ENCODE data around the gene GANC. TPM values are rescaled to one million over a fixed set of nuclear protein-coding genes. Genes with fewer than 3 reads are reported as not detected.

The GANC gene
- total RNA-seq, 2 experiments from 2014 or later: 38.3 to 38.6 TPM

DNA sequence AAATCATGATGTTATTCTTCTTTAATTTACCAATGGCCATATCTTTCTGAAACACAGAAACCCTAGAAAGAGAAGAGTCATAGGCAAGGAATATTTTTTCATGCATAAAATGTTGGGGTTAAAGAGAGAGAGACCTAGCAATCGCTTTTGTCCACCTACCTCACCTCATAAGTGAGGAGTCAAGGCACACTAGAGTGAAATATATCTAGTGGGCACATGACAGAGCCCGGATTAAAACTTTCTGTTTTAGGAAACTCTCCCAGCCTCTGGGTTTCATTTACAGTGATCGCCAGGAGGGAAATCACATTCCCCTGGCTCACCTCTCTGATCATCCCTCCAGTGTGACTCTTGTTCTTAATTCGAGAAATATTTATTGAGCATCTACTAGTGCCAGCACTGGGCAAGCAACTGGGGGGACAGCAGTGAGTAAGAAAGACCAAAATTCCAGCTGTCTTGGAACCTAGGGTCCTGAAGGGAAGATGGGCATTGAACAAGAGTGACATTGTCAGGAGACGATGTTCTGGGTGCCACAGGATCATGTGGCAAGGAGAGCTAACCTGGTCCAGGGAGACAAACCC, 87.6 kb downstream of the GANC start:
- H3K27me3 Mint-ChIP-seq: no peaks in the 10 kb centered on the region
- H3K36me3 Mint-ChIP-seq: no peaks in the 10 kb centered on the region
- POLR2A ChIA-PET: no interaction called here
- no peak for ATAC-seq (ENCODE audit: low read depth)
- H3K27ac Mint-ChIP-seq: no peak overlapping the region
- H3K9me3 Mint-ChIP-seq: no peaks in the 10 kb centered on the region
- no peak for DNase-seq
- H3K4me3 Mint-ChIP-seq: no peak overlapping the region
- H3K4me1 Mint-ChIP-seq: peaks cover 4% of the 10 kb centered on the region

- Mint-ChIP-seq H3K27ac (no peak overlapping the region), H3K4me3 (no peak overlapping the region), H3K36me3 (no peaks in the 10 kb centered on the region), H3K27me3 (no peaks in the 10 kb centered on the region), H3K4me1 (peaks cover 4% of the 10 kb centered on the region), H3K9me3 (no peaks in the 10 kb centered on the region)
- ATAC-seq (ENCODE audit: low read depth) (no peak), DNase-seq (no peak)
- POLR2A ChIA-PET: no interaction called here
Measured at GRCh38 chr15:42363487-42363886, 90.5 kb downstream of the GANC start.

GRCh38 chr15:42363942-42364341, 90.9 kb downstream of the GANC start:
- Mint-ChIP-seq H3K4me1 (peaks cover 4% of the 10 kb centered on the region), H3K4me3 (no peak overlapping the region), H3K27me3 (no peaks in the 10 kb centered on the region), H3K9me3 (no peaks in the 10 kb centered on the region), H3K36me3 (no peaks in the 10 kb centered on the region), H3K27ac (no peak overlapping the region)
- ATAC-seq (ENCODE audit: low read depth): no peak
- DNase-seq: no peak
- POLR2A ChIA-PET: interaction anchor here (0.5 kb wide), 1 partner anchor 91 kb away, joined by 3 read pairs; the partner anchor contains the start of genes GANC and TMEM87A

DNA sequence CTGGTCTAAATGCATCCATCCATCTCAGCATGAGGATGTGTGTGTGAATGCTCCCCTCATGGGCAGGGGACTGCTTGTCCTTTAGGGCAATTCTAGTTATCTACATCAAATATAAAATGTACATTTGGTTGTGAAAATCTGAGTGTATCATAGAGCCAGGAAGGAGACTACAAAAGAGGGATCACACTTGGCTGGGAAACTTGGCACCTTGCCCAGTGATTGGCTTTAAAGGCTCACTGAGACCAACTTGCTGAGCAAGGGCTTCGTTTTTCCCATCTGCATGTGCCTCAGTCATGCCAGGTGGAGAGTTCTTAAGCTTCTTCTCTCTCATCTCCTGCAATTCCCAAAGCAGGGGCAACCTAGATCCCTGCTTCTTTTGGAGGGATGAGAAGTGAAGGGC, 91.5 kb downstream of the GANC start:
- Mint-ChIP-seq H3K9me3 (no peaks in the 10 kb centered on the region), H3K4me1 (peaks cover 4% of the 10 kb centered on the region), H3K27ac (no peak overlapping the region), H3K27me3 (no peaks in the 10 kb centered on the region), H3K4me3 (no peak overlapping the region), H3K36me3 (no peaks in the 10 kb centered on the region)
- ATAC-seq (ENCODE audit: low read depth): no peak
- DNase-seq: no peak
- POLR2A ChIA-PET: no interaction called here

DNA sequence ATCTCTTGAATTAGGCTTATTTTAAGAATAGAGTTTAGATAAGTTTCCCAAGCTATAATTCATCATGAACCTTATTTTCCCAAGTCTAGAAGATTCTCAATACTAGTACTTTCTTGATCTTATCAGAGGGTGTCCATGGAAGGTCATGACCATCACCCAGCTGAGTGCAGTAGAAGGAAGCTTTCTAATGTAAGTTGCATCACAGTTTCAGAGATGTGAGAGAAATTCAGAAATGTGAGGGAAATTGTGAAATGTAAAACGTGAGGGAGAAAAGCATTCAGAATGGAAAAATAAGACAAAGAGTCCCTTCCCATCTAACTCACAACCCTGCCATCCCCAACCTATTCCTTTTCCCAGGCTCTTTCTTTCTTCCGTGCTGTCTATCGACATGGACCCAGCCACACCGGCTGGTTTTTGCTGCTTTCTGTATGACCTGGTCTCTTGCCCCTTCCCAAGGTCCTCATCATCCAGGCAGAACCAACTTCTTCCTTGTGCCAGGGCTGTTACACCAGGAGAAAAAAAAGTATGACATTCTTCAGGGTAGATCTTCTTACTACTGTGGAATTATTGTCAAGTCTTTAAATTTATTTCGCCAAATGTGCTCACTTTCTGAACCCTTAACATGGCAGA, 93.0 kb downstream of the GANC start:
- H3K27me3 Mint-ChIP-seq: no peaks in the 10 kb centered on the region
- peaks cover 4% of the 10 kb centered on the region for H3K4me1 Mint-ChIP-seq
- H3K36me3 Mint-ChIP-seq: no peaks in the 10 kb centered on the region
- no peak overlapping the region for H3K27ac Mint-ChIP-seq
- DNase-seq (no peak), ATAC-seq (ENCODE audit: low read depth) (no peak)
- H3K9me3 Mint-ChIP-seq: no peaks in the 10 kb centered on the region
- no peak overlapping the region for H3K4me3 Mint-ChIP-seq
- POLR2A ChIA-PET: no interaction called here

DNA sequence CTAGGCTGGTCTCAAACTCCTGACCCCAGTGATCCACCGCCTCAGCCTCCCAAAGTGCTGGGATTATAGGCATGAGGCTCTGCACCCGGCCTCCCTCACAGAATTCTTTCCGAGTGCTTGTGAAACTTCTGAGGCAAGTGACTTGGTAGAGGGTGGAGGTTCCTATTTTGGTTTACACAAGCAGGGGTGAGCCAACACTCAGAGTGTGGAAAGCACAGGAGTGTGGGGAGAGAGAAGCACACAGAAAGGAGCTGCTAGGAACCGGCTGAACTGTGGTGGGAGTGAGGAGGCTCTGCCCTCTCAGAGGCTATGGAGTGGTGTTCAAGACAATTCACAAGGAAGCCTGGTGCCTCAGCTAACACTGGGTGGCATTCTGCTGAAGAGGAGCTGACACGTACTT, 94.0 kb downstream of the GANC start:
- H3K9me3 Mint-ChIP-seq: no peaks in the 10 kb centered on the region
- no peaks in the 10 kb centered on the region for H3K27me3 Mint-ChIP-seq
- no peaks in the 10 kb centered on the region for H3K4me1 Mint-ChIP-seq
- POLR2A ChIA-PET: interaction anchor here (0.6 kb wide), 1 partner anchor 68 kb away, joined by 3 read pairs; no protein-coding TSS in a partner anchor
- H3K27ac Mint-ChIP-seq: no peak overlapping the region
- ATAC-seq (ENCODE audit: low read depth) (no peak), DNase-seq (no peak)
- H3K4me3 Mint-ChIP-seq: no peak overlapping the region
- no peaks in the 10 kb centered on the region for H3K36me3 Mint-ChIP-seq

DNA sequence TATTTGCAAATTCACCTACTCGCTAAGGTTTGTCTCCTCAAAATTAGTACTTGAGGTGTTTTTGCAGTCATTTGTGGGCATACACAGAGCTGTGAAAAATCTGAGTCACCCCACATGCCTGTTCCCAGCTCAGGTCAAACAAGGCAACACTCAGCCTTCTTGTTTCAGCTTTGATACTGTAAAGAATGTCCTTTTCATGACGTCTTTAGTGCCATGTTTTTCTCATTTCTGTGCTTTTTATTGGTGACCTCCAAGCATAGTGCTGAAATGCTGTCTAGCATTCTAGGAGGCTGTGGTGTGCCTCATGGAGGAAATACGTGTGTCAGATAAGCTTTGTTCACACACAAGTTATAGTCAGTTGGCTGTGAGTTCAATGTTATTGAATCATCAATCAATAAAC, 95.1 kb downstream of the GANC start:
- ATAC-seq (ENCODE audit: low read depth) (no peak), DNase-seq (no peak)
- Mint-ChIP-seq H3K4me3 (no peak overlapping the region), H3K27me3 (no peaks in the 10 kb centered on the region), H3K9me3 (no peaks in the 10 kb centered on the region), H3K27ac (no peak overlapping the region), H3K4me1 (no peaks in the 10 kb centered on the region), H3K36me3 (no peaks in the 10 kb centered on the region)
- POLR2A ChIA-PET: no interaction called here

DNA sequence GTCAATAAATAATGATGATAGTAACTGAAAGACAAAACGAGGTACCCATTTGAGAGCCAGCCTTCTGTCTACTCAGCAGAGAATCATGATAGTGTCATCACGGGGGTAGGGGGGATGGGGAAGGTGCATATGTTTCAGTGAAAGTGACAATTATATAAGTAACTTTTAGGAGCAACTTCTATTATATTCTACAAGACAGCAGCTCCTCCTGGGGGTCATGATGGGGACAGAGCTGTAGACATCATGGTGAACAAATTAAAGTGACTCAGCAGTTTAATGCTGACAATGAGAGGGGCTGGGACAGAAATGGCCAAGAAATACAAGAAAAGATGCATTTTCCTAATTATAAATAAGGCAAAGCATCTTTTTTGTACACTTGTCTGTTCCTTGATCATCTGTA, 98.1 kb downstream of the GANC start:
- H3K4me1 Mint-ChIP-seq: no peaks in the 10 kb centered on the region
- no peak for DNase-seq
- H3K4me3 Mint-ChIP-seq: no peak overlapping the region
- peaks cover 1% of the 10 kb centered on the region for H3K36me3 Mint-ChIP-seq
- POLR2A ChIA-PET: no interaction called here
- no peak for ATAC-seq (ENCODE audit: low read depth)
- H3K27me3 Mint-ChIP-seq: no peaks in the 10 kb centered on the region
- no peaks in the 10 kb centered on the region for H3K9me3 Mint-ChIP-seq
- H3K27ac Mint-ChIP-seq: no peak overlapping the region

DNA sequence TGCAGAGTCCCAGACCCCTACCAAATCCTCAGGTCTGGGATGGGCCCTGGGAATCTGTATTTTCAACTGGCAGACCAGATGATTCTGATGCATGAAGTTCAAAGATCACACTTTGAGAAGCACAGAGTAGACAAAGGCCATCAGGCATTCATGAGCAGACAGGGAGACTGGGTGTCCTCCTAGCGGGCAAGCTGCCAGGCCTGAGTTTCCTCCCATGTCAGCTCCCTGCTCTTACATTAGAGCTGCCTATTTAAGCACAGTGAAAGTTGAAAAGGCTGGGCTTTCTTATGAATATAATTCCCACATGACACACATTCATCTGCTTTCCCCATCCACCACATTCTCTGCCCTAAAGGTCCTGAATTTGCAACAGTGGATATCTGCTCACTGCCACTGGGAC, 100.3 kb downstream of the GANC start:
- ATAC-seq (ENCODE audit: low read depth) (no peak), DNase-seq (no peak)
- Mint-ChIP-seq H3K4me1 (no peaks in the 10 kb centered on the region), H3K4me3 (no peak overlapping the region), H3K36me3 (peaks cover 1% of the 10 kb centered on the region), H3K9me3 (peaks cover 2% of the 10 kb centered on the region), H3K27ac (no peak overlapping the region), H3K27me3 (peaks cover 2% of the 10 kb centered on the region)
- POLR2A ChIA-PET: no interaction called here

- no peak overlapping the region for H3K27ac Mint-ChIP-seq
- POLR2A ChIA-PET: no interaction called here
Measured at GRCh38 chr15:42373936-42374335, 100.9 kb downstream of the GANC start.

GRCh38 chr15:42374810-42375209, 101.8 kb downstream of the GANC start:
- Mint-ChIP-seq H3K27me3 (peaks cover 2% of the 10 kb centered on the region), H3K27ac (no peak overlapping the region), H3K36me3 (peaks cover 1% of the 10 kb centered on the region), H3K9me3 (peaks cover 6% of the 10 kb centered on the region), H3K4me1 (no peaks in the 10 kb centered on the region), H3K4me3 (no peak overlapping the region)
- POLR2A ChIA-PET: interaction anchor here (1.0 kb wide), 1 partner anchor 18 kb away, joined by 3 read pairs; no protein-coding TSS in a partner anchor
- DNase-seq (no peak), ATAC-seq (ENCODE audit: low read depth) (no peak)

More at GRCh38 chr15:42373936-42374335, 100.9 kb downstream of the GANC start:
- Mint-ChIP-seq H3K27me3 (peaks cover 2% of the 10 kb centered on the region), H3K4me3 (no peak overlapping the region), H3K9me3 (peaks cover 2% of the 10 kb centered on the region), H3K4me1 (no peaks in the 10 kb centered on the region), H3K36me3 (peaks cover 1% of the 10 kb centered on the region)
- ATAC-seq (ENCODE audit: low read depth): no peak
- DNase-seq: no peak

DNA sequence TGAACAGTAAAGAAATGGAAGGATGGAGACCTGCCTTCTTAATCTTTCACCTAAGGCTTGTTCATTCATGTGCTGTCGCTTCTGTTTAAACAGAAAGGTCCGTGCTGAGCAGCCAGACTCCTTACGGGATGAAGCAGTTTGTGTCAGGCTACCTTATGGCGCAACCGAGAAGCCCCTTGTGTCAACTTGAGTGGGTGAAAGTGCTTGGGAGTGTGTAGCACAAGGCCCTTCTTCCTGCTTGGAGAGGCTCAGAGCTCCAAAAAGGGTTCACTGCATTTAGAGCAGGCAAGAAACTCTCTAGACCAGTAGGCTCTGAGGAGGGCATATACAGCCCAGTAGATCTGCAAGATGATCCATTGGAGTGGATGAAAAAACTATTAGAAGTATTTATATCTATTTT, 102.3 kb downstream of the GANC start:
- Mint-ChIP-seq H3K27me3 (peaks cover 2% of the 10 kb centered on the region), H3K4me3 (no peak overlapping the region), H3K36me3 (peaks cover 1% of the 10 kb centered on the region), H3K9me3 (peaks cover 6% of the 10 kb centered on the region), H3K4me1 (no peaks in the 10 kb centered on the region), H3K27ac (no peak overlapping the region)
- POLR2A ChIA-PET: interaction anchor here (1.0 kb wide), 1 partner anchor 17 kb away, joined by 3 read pairs; no protein-coding TSS in a partner anchor
- DNase-seq (no peak), ATAC-seq (ENCODE audit: low read depth) (no peak)

GRCh38 chr15:42375941-42376340, 102.9 kb downstream of the GANC start:
- H3K9me3 Mint-ChIP-seq: peaks cover 6% of the 10 kb centered on the region
- no peak for ATAC-seq (ENCODE audit: low read depth)
- peaks cover 1% of the 10 kb centered on the region for H3K36me3 Mint-ChIP-seq
- no peak overlapping the region for H3K4me3 Mint-ChIP-seq
- no peak overlapping the region for H3K27ac Mint-ChIP-seq
- peaks cover 2% of the 10 kb centered on the region for H3K27me3 Mint-ChIP-seq
- no peaks in the 10 kb centered on the region for H3K4me1 Mint-ChIP-seq
- POLR2A ChIA-PET: no interaction called here
- no peak for DNase-seq

DNA sequence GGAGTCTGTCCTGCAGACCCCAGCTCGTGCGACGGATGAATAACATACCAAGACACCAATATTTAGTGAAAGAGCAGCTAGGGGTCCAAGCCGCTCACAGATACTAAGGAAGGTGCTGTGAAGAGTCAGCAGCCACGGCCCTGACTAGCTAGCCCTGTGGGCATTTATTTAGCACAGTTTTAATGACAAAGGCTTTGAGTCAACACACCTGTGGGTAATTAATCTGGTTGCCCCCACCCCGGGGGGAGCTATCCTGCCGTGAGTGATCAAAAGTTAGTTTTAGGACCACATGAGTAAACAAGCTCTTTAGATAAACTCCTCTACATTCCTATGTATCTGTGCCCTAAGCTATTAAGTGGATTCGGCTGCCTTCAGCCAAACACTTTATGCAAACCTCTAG, 105.0 kb downstream of the GANC start:
- POLR2A ChIA-PET: no interaction called here
- Mint-ChIP-seq H3K27me3 (peaks cover 2% of the 10 kb centered on the region), H3K9me3 (peaks cover 6% of the 10 kb centered on the region), H3K27ac (no peak overlapping the region), H3K4me3 (no peak overlapping the region), H3K36me3 (peaks cover 1% of the 10 kb centered on the region), H3K4me1 (no peaks in the 10 kb centered on the region)
- no peak for DNase-seq
- ATAC-seq (ENCODE audit: low read depth): no peak

Data from activated naive CD8-positive, alpha-beta T cell treated with anti-CD3 and anti-CD28 coated beads, Interleukin-2, amount 10 ng/mL, durations not matched to agents 7 days and 5 days (primary cell).